SK-N-MC (cell line): ENCODE results near the gene TGFBR3L.

Experiments used
- EZH2 ChIP-seq: fragments of 200-600 bp; sonication (generic); IDR thresholded peaks from one replicate; pipeline ENCODE4 v1.6.1; 2017; ENCODE audit warnings: antibody characterized with exemption
- FOXP2 ChIP-seq: optimal IDR thresholded peaks from 2 replicates; pipeline ENCODE3; 2011; ENCODE audit warnings: mild to moderate bottlenecking, moderate library complexity; ENCODE audit not compliant: insufficient read depth; ENCODE audit errors: extremely low read length, control extremely low read depth
- POLR2AphosphoS5 ChIP-seq: IDR thresholded peaks from 2 replicates; pipeline ENCODE4 v1.6.1; 2012; ENCODE audit warnings: mild to moderate bottlenecking, low read depth, low read length, borderline replicate concordance

DNA sequence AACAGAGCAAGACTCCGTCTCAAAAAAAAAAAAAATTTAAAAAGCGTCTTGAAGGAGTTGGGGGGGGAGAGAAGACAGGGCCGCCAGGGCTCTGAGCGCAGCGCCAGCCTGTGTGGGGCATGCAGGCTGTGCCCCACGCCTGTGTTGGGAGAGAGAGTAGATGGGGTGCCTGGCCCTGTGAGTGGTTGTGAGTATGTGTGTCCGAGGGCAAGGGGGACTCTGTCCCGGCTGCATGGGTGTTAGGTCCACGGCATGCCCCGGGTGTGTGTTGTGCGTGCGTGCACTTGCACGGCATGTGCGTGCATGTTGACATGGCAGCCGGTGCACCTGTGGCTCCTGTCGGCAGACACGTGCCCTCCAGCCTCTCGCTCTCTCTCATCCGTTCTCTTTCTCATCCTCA is 7.5 kb upstream of the TGFBR3L start:
- TF ChIP-seq POLR2AphosphoS5: no peak
- no peak for TF ChIP-seq EZH2
- TF ChIP-seq FOXP2: no peak
